Subcutaneous adipose tissue (tissue), 4 donors: ENCODE measurements around the gene PTPA. TPM values are rescaled to one million over a fixed set of nuclear protein-coding genes. Genes with fewer than 3 reads are reported as not detected.

Source experiments
- CTCF ChIP-seq: fragments of 450-650 bp; IDR thresholded peaks from one replicate; pipeline ENCODE4 v1.5.1; 2016; ENCODE audit warnings: low read depth, mild to moderate bottlenecking, control low read depth, antibody characterized with exemption, moderate library complexity
- total RNA-seq, 4 donors: library from RNA; depleted of rRNA; stranded (reverse); fragments of >200 nt; gene quantifications; one replicate each; pipeline ENCODE4 v1.1.0, GENCODE V29; 2016

Gene PTPA
- total RNA-seq, 4 donors from 2014 or later: 23.8 to 51.1 (median 34.4) TPM

DNA sequence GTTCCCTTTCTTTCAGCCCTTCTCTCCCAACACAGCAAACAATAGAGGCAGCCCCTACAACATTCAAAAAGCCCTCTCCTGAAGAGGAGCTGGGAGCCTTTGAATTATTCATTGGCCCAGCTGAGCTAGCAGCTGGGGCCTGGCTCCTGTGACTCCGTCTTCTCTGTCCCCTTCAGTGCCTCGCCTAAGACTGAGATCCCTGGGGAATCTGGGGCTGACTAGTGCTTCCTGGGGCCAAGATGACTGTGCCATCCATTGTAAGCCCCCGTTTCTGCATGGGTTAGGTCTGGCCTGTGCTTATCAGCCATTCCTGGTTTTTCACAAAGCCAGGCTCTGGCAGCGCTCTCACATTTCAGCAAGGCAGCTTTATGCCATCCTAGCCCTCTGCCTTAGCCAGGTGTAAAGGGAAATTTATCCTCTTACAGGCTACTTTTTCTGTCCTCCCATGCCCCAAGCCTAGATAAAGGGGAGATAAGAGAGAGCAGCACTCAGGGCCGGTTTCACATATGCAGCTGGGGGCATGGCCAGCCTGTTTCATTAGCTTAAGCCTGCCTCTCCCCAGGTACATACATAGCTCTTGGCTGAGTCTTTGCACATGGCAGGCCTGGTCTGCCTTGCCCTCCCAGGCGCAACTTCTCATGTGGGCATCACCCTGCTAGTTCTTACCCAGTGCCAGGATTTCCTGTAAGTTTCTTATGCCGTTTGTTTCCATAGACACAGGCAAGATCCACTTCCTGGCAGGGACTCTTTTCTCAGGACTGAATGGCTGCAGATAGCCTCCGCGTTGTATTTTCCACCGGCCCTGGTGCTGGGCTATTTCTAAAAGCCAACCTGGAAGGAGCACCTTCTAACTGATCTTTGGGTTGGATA lies 15.8 kb downstream of the PTPA start:
- TF ChIP-seq CTCF: no peak

DNA sequence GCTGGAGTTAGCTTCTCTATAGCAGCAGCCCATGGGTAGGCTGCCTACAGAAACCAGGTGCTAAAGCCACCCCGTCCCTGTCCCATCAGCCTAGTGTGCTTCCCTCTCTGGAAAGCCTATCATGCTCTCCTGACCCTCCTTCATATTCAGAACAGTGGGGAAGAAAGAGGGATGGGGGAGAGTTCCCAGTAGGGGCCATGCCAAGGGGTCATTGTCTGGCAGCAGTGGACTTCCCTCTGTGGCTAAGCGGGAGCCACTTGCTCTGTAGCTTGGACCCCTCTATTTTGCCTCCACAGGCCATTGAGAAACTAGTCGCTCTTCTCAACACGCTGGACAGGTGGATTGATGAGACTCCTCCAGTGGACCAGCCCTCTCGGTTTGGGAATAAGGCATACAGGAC lies 17.5 kb downstream of the PTPA start:
- TF ChIP-seq CTCF: no peak

DNA sequence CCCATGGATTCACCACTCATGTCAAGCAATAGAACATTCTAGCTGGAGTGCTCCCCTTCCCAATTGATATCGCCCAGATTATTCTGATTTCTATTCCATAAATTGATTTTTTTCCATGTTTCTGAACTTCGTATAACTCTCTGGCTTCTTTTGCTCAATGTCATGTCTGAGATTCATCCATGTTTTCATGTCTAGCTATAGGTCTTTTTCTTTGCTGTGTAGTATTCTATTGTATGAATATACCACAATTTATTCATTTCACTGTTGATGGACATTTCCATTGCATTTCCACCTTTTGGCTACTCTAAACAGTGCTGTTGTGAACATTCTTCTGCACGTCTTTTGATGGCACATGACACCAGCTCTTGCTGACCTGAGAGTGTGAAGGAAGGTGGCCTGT lies 19.6 kb downstream of the PTPA start:
- no peak for TF ChIP-seq CTCF

GRCh38 chr9:129131300-129132145 lies 20.3 kb downstream of the PTPA start:
- no peak for TF ChIP-seq CTCF

- no peak for TF ChIP-seq CTCF
Observed at GRCh38 chr9:129133082-129133481, 21.9 kb downstream of the PTPA start.

DNA sequence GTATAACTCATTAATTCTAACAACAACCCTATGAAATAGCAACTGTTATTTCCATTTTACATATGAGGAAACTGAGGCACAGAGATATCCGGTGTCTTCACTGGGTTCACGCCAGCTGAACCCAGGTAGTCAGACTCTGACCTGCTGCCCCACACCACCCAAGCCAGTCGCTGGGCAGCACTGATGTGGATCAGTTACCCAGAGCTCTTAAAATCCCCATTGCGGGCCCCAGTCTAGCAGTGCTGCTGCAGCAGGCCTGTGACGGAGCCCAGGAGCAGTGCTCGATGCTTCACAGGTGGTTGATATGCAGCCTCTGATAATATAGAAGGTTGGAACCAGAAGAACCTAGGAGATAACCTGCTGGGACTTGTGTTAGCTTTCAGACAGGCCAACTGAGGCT lies 24.3 kb downstream of the PTPA start:
- TF ChIP-seq CTCF: no peak

- no peak for TF ChIP-seq CTCF
Observed at GRCh38 chr9:129136446-129137035, 25.3 kb downstream of the PTPA start.
